Panc1 (cell line): ENCODE results near the gene FHIT.

Experiments
- CTCF ChIP-seq: fragments of 450-650 bp; IDR thresholded peaks from 2 replicates; pipeline ENCODE4 v1.5.1; 2017; ENCODE audit warnings: mild to moderate bottlenecking
- REST ChIP-seq, 2 experiments: IDR thresholded peaks; 2 replicates each; pipeline ENCODE4 v1.6.1; 2011 to 2012; ENCODE audit warnings: low read depth in 2 of 2, control low read depth in 1 of 2, low read length in 1 of 2, mild to moderate bottlenecking in 1 of 2, moderate library complexity in 1 of 2; ENCODE audit not compliant: insufficient read depth in 1 of 2

DNA sequence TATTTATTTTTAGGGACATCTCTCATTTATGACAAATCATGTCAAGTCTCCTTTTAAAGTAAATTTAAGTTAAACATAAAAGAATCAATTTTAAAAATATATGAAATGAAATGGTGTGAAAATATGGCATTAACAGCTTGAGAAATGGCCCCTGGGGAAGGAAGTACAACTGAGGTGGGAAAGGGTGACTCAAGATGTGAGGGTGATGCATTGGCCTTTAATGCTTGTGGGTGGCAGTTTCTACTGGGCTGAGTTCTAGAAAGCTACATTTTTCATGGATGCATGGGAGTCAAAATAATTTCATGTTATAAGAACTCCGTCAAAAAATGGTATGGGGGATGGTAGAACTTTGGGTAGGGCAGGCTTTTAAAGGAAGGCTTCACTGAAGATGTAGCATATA, 1492.6 kb downstream of the FHIT start:
- TF ChIP-seq REST (IDR thresholded peaks at IDR 0.05; ENCODE audit: insufficient read depth in 1 of 2, low read depth in 2 of 2, low read length in 1 of 2) (no peak), CTCF (no peak)
